Liver (tissue), 9 donors: ENCODE results near the gene OTUD7B. TPM values are rescaled to one million over a fixed set of nuclear protein-coding genes. Genes with fewer than 3 reads are reported as not detected.

Experiments used
- DNase-seq: peaks from one replicate; pipeline ENCODE4 v3.0.0-alpha.2; 2017; ENCODE audit warnings: low spot score
- H3K27ac ChIP-seq, 2 donors: one replicate each; pipeline ENCODE4 v1.7.0; 2013; ENCODE audit warnings: inconsistent platforms in 2 of 2, low read length in 2 of 2, control low read depth in 1 of 2, low read depth in 1 of 2, mild to moderate bottlenecking in 1 of 2
- H3K27me3 ChIP-seq, 4 donors: one replicate each; pipeline versions ENCODE4 v1.6.1 to v1.7.0; 2013; ENCODE audit warnings: low read length in 3 of 4, inconsistent platforms in 1 of 4, mild to moderate bottlenecking in 1 of 4, moderate library complexity in 1 of 4; ENCODE audit not compliant: control insufficient read depth in 4 of 4, insufficient read depth in 4 of 4
- H3K36me3 ChIP-seq, 4 donors: one replicate each; pipeline versions ENCODE4 v1.6.1 to v1.7.0; 2013; ENCODE audit warnings: low read length in 3 of 4, mild to moderate bottlenecking in 3 of 4, low read depth in 1 of 4, moderate library complexity in 1 of 4; ENCODE audit not compliant: control insufficient read depth in 4 of 4, insufficient read depth in 3 of 4
- H3K4me1 ChIP-seq, 4 donors: one replicate each; pipeline versions ENCODE4 v1.6.1 to v1.7.0; 2013; ENCODE audit warnings: low read length in 3 of 4, mild to moderate bottlenecking in 3 of 4, moderate library complexity in 1 of 4; ENCODE audit not compliant: control insufficient read depth in 4 of 4, insufficient read depth in 4 of 4
- H3K4me3 ChIP-seq, 3 donors: one replicate each; pipeline versions ENCODE4 v1.6.1 to v1.7.0; 2013; ENCODE audit warnings: low read length in 3 of 3, control low read depth in 1 of 3, low read depth in 1 of 3, mild to moderate bottlenecking in 1 of 3
- H3K9ac ChIP-seq, 2 donors: one replicate each; pipeline ENCODE4 v1.7.0; 2013; ENCODE audit warnings: low read length in 2 of 2, mild to moderate bottlenecking in 2 of 2, moderate library complexity in 2 of 2, control low read depth in 1 of 2, low read depth in 1 of 2
- H3K9me3 ChIP-seq, 4 donors: one replicate each; pipeline versions ENCODE4 v1.6.1 to v1.7.0; 2013; ENCODE audit warnings: low read length in 3 of 4; ENCODE audit not compliant: control insufficient read depth in 4 of 4
- CTCF ChIP-seq: fragments of 150-350 bp; IDR thresholded peaks from 2 replicates; pipeline ENCODE4 v1.5.1; 2017; ENCODE audit warnings: improper control_type of control experiment, low read depth, low read length; ENCODE audit not compliant: missing input control
- EGR1 ChIP-seq, 2 donors: IDR thresholded peaks; 2 replicates each; pipeline ENCODE4 v1.6.1; 2016 to 2018; ENCODE audit warnings: antibody characterized with exemption in 2 of 2, low read depth in 2 of 2
- FOXA1 ChIP-seq: IDR thresholded peaks from 2 replicates; pipeline ENCODE4 v1.6.1; 2016; ENCODE audit warnings: antibody characterized with exemption
- FOXA2 ChIP-seq: IDR thresholded peaks from 2 replicates; pipeline ENCODE4 v1.6.1; 2016; ENCODE audit warnings: antibody characterized with exemption
- GABPA ChIP-seq, 2 donors: IDR thresholded peaks in 1 of 2; conservative IDR thresholded peaks in 1 of 2; 2 replicates each; pipeline ENCODE4 v1.6.1; 2016; ENCODE audit warnings: antibody characterized with exemption in 2 of 2, mild to moderate bottlenecking in 1 of 2, moderate library complexity in 1 of 2
- HNF4A ChIP-seq, 2 donors: conservative IDR thresholded peaks; 2 replicates each; pipeline ENCODE4 v1.6.1; 2016; ENCODE audit warnings: antibody characterized with exemption in 2 of 2, mild to moderate bottlenecking in 2 of 2
- HNF4G ChIP-seq: IDR thresholded peaks from 2 replicates; pipeline ENCODE4 v1.6.1; 2016; ENCODE audit warnings: antibody characterized with exemption
- JUND ChIP-seq, 2 donors: IDR thresholded peaks; 2 replicates each; pipeline ENCODE4 v1.6.1; 2016; ENCODE audit warnings: antibody characterized with exemption in 2 of 2
- RAD21 ChIP-seq, 2 donors: IDR thresholded peaks; 2 replicates each; pipeline ENCODE4 v1.6.1; 2016; ENCODE audit warnings: antibody characterized with exemption in 2 of 2, mild to moderate bottlenecking in 2 of 2
- SP1 ChIP-seq: IDR thresholded peaks from 2 replicates; pipeline ENCODE4 v1.6.1; 2018; ENCODE audit warnings: antibody characterized with exemption, mild to moderate bottlenecking
- TAF1 ChIP-seq: conservative IDR thresholded peaks from 2 replicates; pipeline ENCODE4 v1.6.1; 2016; ENCODE audit warnings: antibody characterized with exemption, mild to moderate bottlenecking
- YY1 ChIP-seq: IDR thresholded peaks from 2 replicates; pipeline ENCODE4 v1.6.1; 2016; ENCODE audit warnings: antibody characterized with exemption, mild to moderate bottlenecking
- WGBS: extraction: QIAGEN DNeasy Blood & Tissue Kit; methylation state at CpG from one replicate; pipeline ENCODE4 v1.1.7; 2013; 5-methylcytosine and 5-hydroxymethylcytosine counted together
- polyA plus RNA-seq, 2 donors: library from polyadenylated mRNA; stranded (reverse) in 1 of 2; unstranded in 1 of 2; fragments of 200-250 nt in 1 of 2; fragments of >200 nt in 1 of 2; fragmentation: Nextera tagmentation in 1 of 2; extraction: Ambion mirVana in 1 of 2; gene quantifications; one replicate each; pipeline versions ENCODE4 v1.2.1 to v1.2.3, GENCODE V29; 2013 to 2015
- total RNA-seq, 2 donors: library from RNA; depleted of rRNA; stranded (reverse); fragments of >200 nt; gene quantifications; one replicate each; pipeline ENCODE4 v1.2.3, GENCODE V29; 2014
- TF ChIP-seq, protein P1 (sequence below): IDR thresholded peaks from 2 replicates; pipeline ENCODE4 v1.6.1; 2016; ENCODE audit warnings: antibody characterized with exemption
- TF ChIP-seq, protein P2 (sequence below): IDR thresholded peaks from 2 replicates; pipeline ENCODE4 v1.6.1; 2016; ENCODE audit warnings: antibody characterized with exemption
- TF ChIP-seq, protein P3 (sequence below): IDR thresholded peaks from 2 replicates; pipeline ENCODE4 v1.6.1; 2016; ENCODE audit warnings: antibody characterized with exemption, mild to moderate bottlenecking
- TF ChIP-seq, protein P4 (sequence below): IDR thresholded peaks from 2 replicates; pipeline ENCODE4 v1.6.1; 2016; ENCODE audit warnings: antibody characterized with exemption
- donor health status: healthy.
- donor health status: healthy.
- donor health status: healthy.
- donor health status: healthy.
- donor health status: healthy.

The OTUD7B gene
- total and polyA plus RNA-seq, 4 donors = 2.1 to 19.2 (median 6.9) TPM

DNA sequence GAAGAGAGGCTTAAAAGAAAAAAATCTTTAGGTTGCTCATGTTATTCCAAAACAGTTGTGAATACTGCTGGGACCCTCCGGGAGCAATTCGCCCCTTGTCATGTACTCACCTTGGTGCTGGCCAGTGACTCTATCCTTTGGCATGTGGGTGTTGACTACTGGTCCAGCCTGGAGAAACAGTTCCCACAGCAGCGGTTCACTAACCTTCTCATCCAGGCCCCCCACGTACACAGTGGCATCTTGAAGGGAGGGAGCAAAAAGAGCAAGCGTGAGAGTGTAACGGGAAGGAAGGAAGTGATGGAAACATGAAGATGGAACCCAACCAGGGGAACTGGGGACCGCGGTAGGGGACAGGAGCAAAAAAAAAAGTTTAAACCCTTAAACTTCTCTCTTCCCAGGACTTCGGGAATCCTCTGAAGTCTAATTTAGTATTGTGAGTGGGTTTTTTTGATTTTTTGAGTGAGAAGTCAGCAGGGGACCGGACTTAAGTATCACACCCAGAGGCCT lies 83.4 kb downstream of the OTUD7B start:
- Histone ChIP-seq H3K27ac (peak overlapping the region; percentile 96 to 99), H3K27me3 (no peaks in the 10 kb centered on the region), H3K9me3 (no peaks in the 10 kb centered on the region), H3K4me3 (peak overlapping the region; percentile 93 to 98 (median 96)), H3K4me1 (peaks cover 5 to 22% (median 16%) of the 10 kb centered on the region in 4 donors), H3K36me3 (peaks cover 6 to 44% (median 29%) of the 10 kb centered on the region in 4 donors), H3K9ac (peak overlapping the region; percentile 44 to 80)
- 3% methylated on average over 10 of the region's 10 CpGs for WGBS
- no peak for TF ChIP-seq FOXA1
- TF ChIP-seq FOXA2 = no peak
- TF ChIP-seq CTCF = no peak
- no peak for TF ChIP-seq TAF1
- TF ChIP-seq RAD21 (IDR thresholded peaks at IDR 0.05) = no peak
- TF ChIP-seq GABPA (IDR thresholded peaks at IDR 0.05 in 1 of 2, conservative IDR thresholded peaks at IDR 0.05 in 1 of 2) = no peak
- TF ChIP-seq HNF4G = no peak
- TF ChIP-seq, protein P1, sequence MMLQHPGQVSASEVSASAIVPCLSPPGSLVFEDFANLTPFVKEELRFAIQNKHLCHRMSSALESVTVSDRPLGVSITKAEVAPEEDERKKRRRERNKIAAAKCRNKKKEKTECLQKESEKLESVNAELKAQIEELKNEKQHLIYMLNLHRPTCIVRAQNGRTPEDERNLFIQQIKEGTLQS = no peak
- TF ChIP-seq SP1 = no peak
- TF ChIP-seq HNF4A (conservative IDR thresholded peaks at IDR 0.05) = no peak
- TF ChIP-seq YY1 = no peak
- TF ChIP-seq, protein P2, sequence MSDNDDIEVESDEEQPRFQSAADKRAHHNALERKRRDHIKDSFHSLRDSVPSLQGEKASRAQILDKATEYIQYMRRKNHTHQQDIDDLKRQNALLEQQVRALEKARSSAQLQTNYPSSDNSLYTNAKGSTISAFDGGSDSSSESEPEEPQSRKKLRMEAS = no peak
- TF ChIP-seq, protein P3, sequence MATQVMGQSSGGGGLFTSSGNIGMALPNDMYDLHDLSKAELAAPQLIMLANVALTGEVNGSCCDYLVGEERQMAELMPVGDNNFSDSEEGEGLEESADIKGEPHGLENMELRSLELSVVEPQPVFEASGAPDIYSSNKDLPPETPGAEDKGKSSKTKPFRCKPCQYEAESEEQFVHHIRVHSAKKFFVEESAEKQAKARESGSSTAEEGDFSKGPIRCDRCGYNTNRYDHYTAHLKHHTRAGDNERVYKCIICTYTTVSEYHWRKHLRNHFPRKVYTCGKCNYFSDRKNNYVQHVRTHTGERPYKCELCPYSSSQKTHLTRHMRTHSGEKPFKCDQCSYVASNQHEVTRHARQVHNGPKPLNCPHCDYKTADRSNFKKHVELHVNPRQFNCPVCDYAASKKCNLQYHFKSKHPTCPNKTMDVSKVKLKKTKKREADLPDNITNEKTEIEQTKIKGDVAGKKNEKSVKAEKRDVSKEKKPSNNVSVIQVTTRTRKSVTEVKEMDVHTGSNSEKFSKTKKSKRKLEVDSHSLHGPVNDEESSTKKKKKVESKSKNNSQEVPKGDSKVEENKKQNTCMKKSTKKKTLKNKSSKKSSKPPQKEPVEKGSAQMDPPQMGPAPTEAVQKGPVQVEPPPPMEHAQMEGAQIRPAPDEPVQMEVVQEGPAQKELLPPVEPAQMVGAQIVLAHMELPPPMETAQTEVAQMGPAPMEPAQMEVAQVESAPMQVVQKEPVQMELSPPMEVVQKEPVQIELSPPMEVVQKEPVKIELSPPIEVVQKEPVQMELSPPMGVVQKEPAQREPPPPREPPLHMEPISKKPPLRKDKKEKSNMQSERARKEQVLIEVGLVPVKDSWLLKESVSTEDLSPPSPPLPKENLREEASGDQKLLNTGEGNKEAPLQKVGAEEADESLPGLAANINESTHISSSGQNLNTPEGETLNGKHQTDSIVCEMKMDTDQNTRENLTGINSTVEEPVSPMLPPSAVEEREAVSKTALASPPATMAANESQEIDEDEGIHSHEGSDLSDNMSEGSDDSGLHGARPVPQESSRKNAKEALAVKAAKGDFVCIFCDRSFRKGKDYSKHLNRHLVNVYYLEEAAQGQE = no peak
- TF ChIP-seq JUND (IDR thresholded peaks at IDR 0.05) = no peak
- no peak for TF ChIP-seq EGR1 (IDR thresholded peaks at IDR 0.05; ENCODE audit: low read depth in 2 of 2)
- TF ChIP-seq, protein P4, sequence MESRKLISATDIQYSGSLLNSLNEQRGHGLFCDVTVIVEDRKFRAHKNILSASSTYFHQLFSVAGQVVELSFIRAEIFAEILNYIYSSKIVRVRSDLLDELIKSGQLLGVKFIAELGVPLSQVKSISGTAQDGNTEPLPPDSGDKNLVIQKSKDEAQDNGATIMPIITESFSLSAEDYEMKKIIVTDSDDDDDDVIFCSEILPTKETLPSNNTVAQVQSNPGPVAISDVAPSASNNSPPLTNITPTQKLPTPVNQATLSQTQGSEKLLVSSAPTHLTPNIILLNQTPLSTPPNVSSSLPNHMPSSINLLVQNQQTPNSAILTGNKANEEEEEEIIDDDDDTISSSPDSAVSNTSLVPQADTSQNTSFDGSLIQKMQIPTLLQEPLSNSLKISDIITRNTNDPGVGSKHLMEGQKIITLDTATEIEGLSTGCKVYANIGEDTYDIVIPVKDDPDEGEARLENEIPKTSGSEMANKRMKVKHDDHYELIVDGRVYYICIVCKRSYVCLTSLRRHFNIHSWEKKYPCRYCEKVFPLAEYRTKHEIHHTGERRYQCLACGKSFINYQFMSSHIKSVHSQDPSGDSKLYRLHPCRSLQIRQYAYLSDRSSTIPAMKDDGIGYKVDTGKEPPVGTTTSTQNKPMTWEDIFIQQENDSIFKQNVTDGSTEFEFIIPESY = no peak
- DNase-seq = no peak
